GM10248 (cell line): ENCODE measurements around the gene CBY1.

Experiments
- CTCF ChIA-PET: fragments of 300-600 bp; sonication (Branson Sonifier 250); formaldehyde crosslinking; extraction: SDS; loops from one replicate; lab custom pipeline; 2021; ENCODE audit warnings: antibody characterized with exemption; lab: Yijun Ruan, JAX
- POLR2A ChIA-PET: fragments of 350-650 bp; sonication (Branson Sonifier 250); formaldehyde crosslinking; extraction: SDS; loops from one replicate; lab custom pipeline; 2020; ENCODE audit warnings: antibody characterized with exemption; lab: Yijun Ruan, JAX
- DNase-seq: peaks from one replicate; pipeline ENCODE4 v3.0.0; 2012; ENCODE audit errors: extremely low spot score
- TF ChIP-seq, protein P1 (sequence below): IDR thresholded peaks from 2 replicates; pipeline ENCODE4 v1.5.1; 2012; ENCODE audit warnings: mild to moderate bottlenecking, low read depth; ENCODE audit errors: extremely low read depth, missing control alignments, control extremely low read depth

The CBY1 gene

DNA sequence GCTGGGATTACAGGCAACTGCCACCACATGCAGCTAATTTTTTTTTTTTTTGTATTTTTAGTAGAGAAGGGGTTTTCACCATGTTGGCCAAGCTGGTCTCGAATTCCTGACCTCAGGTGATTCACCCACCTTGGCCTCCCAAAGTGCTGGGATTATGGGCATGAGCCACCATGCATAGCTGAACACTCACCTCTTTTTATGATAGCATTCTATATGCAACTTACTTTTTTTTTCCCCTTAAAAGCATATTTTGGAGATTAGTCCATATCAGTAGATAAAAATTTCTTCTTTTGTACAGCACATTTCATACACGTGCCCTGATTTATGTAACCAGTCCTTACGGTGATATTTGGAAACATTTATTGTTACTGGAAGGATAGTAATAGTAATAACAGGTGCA lies 63.9 kb downstream of the CBY1 start:
- POLR2A ChIA-PET = interaction anchor here (0.7 kb wide), 1 partner anchor 169 kb away, joined by 3 read pairs; no protein-coding TSS in a partner anchor
- CTCF ChIA-PET = interaction anchor here (7.5 kb wide), 1 partner anchor 14 kb away, joined by 70 read pairs; no protein-coding TSS in a partner anchor
- DNase-seq = no peak
- TF ChIP-seq, protein P1, sequence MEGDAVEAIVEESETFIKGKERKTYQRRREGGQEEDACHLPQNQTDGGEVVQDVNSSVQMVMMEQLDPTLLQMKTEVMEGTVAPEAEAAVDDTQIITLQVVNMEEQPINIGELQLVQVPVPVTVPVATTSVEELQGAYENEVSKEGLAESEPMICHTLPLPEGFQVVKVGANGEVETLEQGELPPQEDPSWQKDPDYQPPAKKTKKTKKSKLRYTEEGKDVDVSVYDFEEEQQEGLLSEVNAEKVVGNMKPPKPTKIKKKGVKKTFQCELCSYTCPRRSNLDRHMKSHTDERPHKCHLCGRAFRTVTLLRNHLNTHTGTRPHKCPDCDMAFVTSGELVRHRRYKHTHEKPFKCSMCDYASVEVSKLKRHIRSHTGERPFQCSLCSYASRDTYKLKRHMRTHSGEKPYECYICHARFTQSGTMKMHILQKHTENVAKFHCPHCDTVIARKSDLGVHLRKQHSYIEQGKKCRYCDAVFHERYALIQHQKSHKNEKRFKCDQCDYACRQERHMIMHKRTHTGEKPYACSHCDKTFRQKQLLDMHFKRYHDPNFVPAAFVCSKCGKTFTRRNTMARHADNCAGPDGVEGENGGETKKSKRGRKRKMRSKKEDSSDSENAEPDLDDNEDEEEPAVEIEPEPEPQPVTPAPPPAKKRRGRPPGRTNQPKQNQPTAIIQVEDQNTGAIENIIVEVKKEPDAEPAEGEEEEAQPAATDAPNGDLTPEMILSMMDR = no peak

DNA sequence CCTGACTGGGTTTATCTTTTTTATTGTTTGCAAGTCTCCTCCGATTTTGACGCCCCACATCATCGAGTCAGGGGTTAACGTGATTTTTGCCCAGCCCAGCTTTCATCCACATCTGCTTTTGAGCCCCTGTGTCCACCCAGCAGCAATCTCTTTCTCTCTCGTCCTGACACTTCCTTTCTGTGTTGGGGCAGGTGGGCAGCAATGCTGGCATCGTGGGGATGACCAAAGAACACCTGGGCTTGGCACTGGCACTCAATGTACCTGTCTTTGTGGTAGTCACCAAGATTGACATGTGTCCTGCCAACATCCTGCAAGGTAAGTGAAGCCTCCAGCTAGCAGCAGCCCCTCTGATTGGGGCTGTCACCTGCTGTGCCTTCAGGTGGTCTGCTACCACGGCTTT lies 65.1 kb downstream of the CBY1 start:
- TF ChIP-seq, protein P1 = no peak
- DNase-seq = no peak
- POLR2A ChIA-PET = no interaction called here
- CTCF ChIA-PET = interaction anchor here (1.2 to 7.5 kb wide), 4 partner anchors 13 to 48 kb away, joined by 3 to 70 read pairs (median 4); no protein-coding TSS in a partner anchor
